Retinal pigment epithelial cell (primary cell): ENCODE measurements around the gene LHPP.

ENCODE experiments used
- DNase-seq: peaks from one replicate; pipeline ENCODE4 v3.0.0-alpha.2; 2010; ENCODE audit warnings: low read depth
- H3K4me3 ChIP-seq: 2 replicates; pipeline ENCODE4 v1.5.1; 2011; ENCODE audit warnings: mild to moderate bottlenecking, low read length, control low read depth, moderate library complexity
- CTCF ChIP-seq: conservative IDR thresholded peaks from 2 replicates; pipeline ENCODE4 v1.5.1; 2011; ENCODE audit warnings: low read depth, low read length, control low read depth, inconsistent platforms

LHPP gene

GRCh38 chr10:124637746-124638145, 176.1 kb downstream of the LHPP start:
- no peak for DNase-seq
- TF ChIP-seq CTCF, result no peak
- no peak overlapping the region for H3K4me3 ChIP-seq

- no peak overlapping the region for H3K4me3 ChIP-seq
- DNase-seq, result no peak
- no peak for TF ChIP-seq CTCF
These were observed 177.6 kb downstream of the LHPP start for GRCh38 chr10:124639206-124639605.

GRCh38 chr10:124639646-124640045, 178.0 kb downstream of the LHPP start:
- no peak overlapping the region for H3K4me3 ChIP-seq
- no peak for TF ChIP-seq CTCF
- no peak for DNase-seq

GRCh38 chr10:124640056-124640455, 178.4 kb downstream of the LHPP start:
- DNase-seq, result no peak
- TF ChIP-seq CTCF, result no peak
- H3K4me3 ChIP-seq, result no peak overlapping the region

GRCh38 chr10:124640538-124641231, 179.1 kb downstream of the LHPP start:
- H3K4me3 ChIP-seq, result no peak overlapping the region

GRCh38 chr10:124641282-124642087, 179.9 kb downstream of the LHPP start:
- no peak for TF ChIP-seq CTCF
- no peak overlapping the region for H3K4me3 ChIP-seq
- DNase-seq, result no peak

More at GRCh38 chr10:124640538-124641231, 179.1 kb downstream of the LHPP start:
- DNase-seq, result no peak
- TF ChIP-seq CTCF, result no peak
